ENCODE results near the gene NGDN.

DNA sequence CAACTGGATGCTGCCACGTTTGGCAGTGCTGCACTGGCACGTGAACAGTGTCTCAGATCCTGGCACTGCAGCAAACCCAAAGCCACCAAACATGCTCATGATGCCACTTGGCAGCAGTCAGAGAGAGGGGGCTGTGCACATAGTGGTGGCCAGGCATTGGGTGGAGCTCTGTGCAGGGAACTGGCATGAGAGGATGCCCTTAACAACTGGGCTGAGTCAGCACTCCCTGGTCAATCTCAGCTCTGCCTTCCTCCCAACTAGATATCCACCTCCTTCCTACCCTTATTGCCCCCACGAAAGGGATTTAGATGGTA lies 45.1 kb downstream of the NGDN start:
- TF ChIP-seq, protein P1, sequence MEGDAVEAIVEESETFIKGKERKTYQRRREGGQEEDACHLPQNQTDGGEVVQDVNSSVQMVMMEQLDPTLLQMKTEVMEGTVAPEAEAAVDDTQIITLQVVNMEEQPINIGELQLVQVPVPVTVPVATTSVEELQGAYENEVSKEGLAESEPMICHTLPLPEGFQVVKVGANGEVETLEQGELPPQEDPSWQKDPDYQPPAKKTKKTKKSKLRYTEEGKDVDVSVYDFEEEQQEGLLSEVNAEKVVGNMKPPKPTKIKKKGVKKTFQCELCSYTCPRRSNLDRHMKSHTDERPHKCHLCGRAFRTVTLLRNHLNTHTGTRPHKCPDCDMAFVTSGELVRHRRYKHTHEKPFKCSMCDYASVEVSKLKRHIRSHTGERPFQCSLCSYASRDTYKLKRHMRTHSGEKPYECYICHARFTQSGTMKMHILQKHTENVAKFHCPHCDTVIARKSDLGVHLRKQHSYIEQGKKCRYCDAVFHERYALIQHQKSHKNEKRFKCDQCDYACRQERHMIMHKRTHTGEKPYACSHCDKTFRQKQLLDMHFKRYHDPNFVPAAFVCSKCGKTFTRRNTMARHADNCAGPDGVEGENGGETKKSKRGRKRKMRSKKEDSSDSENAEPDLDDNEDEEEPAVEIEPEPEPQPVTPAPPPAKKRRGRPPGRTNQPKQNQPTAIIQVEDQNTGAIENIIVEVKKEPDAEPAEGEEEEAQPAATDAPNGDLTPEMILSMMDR (IDR thresholded peaks at IDR 0.05; ENCODE audit: low read depth, low read length, missing input control), result no peak
- TF ChIP-seq SP1 (IDR thresholded peaks at IDR 0.05), result no peak
- no peak for TF ChIP-seq HNF4A (conservative IDR thresholded peaks at IDR 0.05)

All from liver (tissue), 3 donors.